ENCODE measurements around the gene WNT3A.

GRCh38 chr1:228008391-228009115, 1.8 kb downstream of the WNT3A start:
- no peak for TF ChIP-seq CTCF (IDR thresholded peaks at IDR 0.05)
- TF ChIP-seq POLR2A (IDR thresholded peaks at IDR 0.05), result no peak

All from right lobe of liver (tissue), 4 donors.